PC-3 (cell line): ENCODE data around the gene GRAMD2A. TPM values are rescaled to one million over a fixed set of nuclear protein-coding genes. Genes with fewer than 3 reads are reported as not detected.

ENCODE experiments used
- ATAC-seq: fragments of 200-7000 bp; cut with Tn5 transposase; 2 replicates; pipeline ENCODE4 v1.9.1; 2020; ENCODE audit warnings: mild to moderate bottlenecking, moderate library complexity
- BruUV-seq: library from RNA; stranded (reverse); fragments of 400-500 nt; replicated peaks from 2 replicates; lab custom pipeline; 2021; lab: Mats Ljungman, UMichigan
- CTCF ChIA-PET: fragments of 300-600 bp; sonication (Branson Sonifier 250); formaldehyde crosslinking; loops from one replicate; lab custom pipeline; 2022; ENCODE audit warnings: antibody characterized with exemption; lab: Charles Lee
- POLR2A ChIA-PET: fragments of 300-600 bp; sonication (Branson Sonifier 250); formaldehyde crosslinking; loops from one replicate; lab custom pipeline; 2022; ENCODE audit warnings: antibody characterized with exemption; ENCODE audit not compliant: unreplicated experiment; lab: Charles Lee
- DNase-seq: peaks from one replicate; pipeline ENCODE4 v3.0.0-alpha.2; 2015
- H2AFZ ChIP-seq: fragments of 300-600 bp; sonication (generic); 2 replicates; pipeline ENCODE4 v1.6.0; 2016; ENCODE audit warnings: antibody characterized with exemption, low read length
- H3F3A ChIP-seq: fragments of 300-600 bp; sonication (generic); one replicate; pipeline ENCODE4 v1.6.0; 2017; ENCODE audit warnings: antibody characterized with exemption, low read length, control low read depth, mild to moderate bottlenecking; ENCODE audit not compliant: unreplicated experiment
- H3K27ac ChIP-seq: fragments of 300-600 bp; sonication (generic); 2 replicates; pipeline ENCODE4 v1.5.1; 2016; ENCODE audit warnings: mild to moderate bottlenecking, low read length
- H3K27me3 ChIP-seq: fragments of 300-600 bp; sonication (generic); 2 replicates; pipeline ENCODE4 v1.6.1; 2016; ENCODE audit warnings: low read length, mixed read lengths
- H3K36me3 ChIP-seq: fragments of 300-600 bp; sonication (generic); 2 replicates; pipeline ENCODE4 v1.6.1; 2016; ENCODE audit warnings: low read depth, mixed run types, low read length, mixed read lengths
- H3K4me1 ChIP-seq: fragments of 300-600 bp; sonication (generic); 2 replicates; pipeline ENCODE4 v1.5.1; 2016; ENCODE audit warnings: low read length; ENCODE audit not compliant: insufficient read depth
- H3K4me2 ChIP-seq: fragments of 300-600 bp; sonication (generic); 2 replicates; pipeline ENCODE4 v1.6.0; 2016; ENCODE audit warnings: low read length
- H3K4me3 ChIP-seq: fragments of 300-600 bp; sonication (generic); 2 replicates; pipeline ENCODE4 v1.5.1; 2016; ENCODE audit warnings: mild to moderate bottlenecking, low read length, mixed read lengths
- H3K79me2 ChIP-seq: fragments of 300-600 bp; sonication (generic); 2 replicates; pipeline ENCODE4 v1.6.1; 2017; ENCODE audit warnings: low read length, mixed read lengths
- H3K9ac ChIP-seq: fragments of 300-600 bp; sonication (generic); 2 replicates; pipeline ENCODE4 v1.6.0; 2016; ENCODE audit warnings: mild to moderate bottlenecking, low read length
- H3K9me2 ChIP-seq: fragments of 300-600 bp; sonication (generic); replicated peaks from 2 replicates; pipeline ENCODE4 v1.6.1; 2016; ENCODE audit warnings: mixed run types, low read length, mixed read lengths
- H3K9me3 ChIP-seq: fragments of 300-600 bp; sonication (generic); 2 replicates; pipeline ENCODE4 v1.6.1; 2016; ENCODE audit warnings: low read length, mixed read lengths
- H4K20me1 ChIP-seq: fragments of 300-600 bp; sonication (generic); 2 replicates; pipeline ENCODE4 v1.6.1; 2016; ENCODE audit warnings: low read length, mixed read lengths
- CTCF ChIP-seq: fragments of 300-600 bp; sonication (generic); conservative IDR thresholded peaks from 2 replicates; pipeline ENCODE4 v1.5.1; 2017; ENCODE audit warnings: antibody characterized with exemption, low read depth, mild to moderate bottlenecking, low read length
- EZH2 ChIP-seq: fragments of 300-600 bp; sonication (generic); IDR thresholded peaks from one replicate; pipeline ENCODE4 v1.6.1; 2017; ENCODE audit warnings: antibody characterized with exemption, mild to moderate bottlenecking, low read length; ENCODE audit not compliant: unreplicated experiment
- EZH2phosphoT487 ChIP-seq: fragments of 300-600 bp; sonication (generic); IDR thresholded peaks from 2 replicates; pipeline ENCODE4 v1.6.1; 2018; ENCODE audit warnings: mild to moderate bottlenecking, antibody characterized with exemption, low read length, borderline replicate concordance
- intact Hi-C: fragments of 100-400 bp; cut with micrococcal nuclease; formaldehyde crosslinking; loops from 2 replicates; pipeline ENCODE4 v1.9.0; 2023
- total RNA-seq: library from RNA; depleted of rRNA; stranded (reverse); fragments of >200 nt; gene quantifications from 2 replicates; pipeline ENCODE4 v1.2.3, GENCODE V29; 2014

GRAMD2A gene
- total RNA-seq, 1 experiment from 2014 or later, result 0.07 TPM

DNA sequence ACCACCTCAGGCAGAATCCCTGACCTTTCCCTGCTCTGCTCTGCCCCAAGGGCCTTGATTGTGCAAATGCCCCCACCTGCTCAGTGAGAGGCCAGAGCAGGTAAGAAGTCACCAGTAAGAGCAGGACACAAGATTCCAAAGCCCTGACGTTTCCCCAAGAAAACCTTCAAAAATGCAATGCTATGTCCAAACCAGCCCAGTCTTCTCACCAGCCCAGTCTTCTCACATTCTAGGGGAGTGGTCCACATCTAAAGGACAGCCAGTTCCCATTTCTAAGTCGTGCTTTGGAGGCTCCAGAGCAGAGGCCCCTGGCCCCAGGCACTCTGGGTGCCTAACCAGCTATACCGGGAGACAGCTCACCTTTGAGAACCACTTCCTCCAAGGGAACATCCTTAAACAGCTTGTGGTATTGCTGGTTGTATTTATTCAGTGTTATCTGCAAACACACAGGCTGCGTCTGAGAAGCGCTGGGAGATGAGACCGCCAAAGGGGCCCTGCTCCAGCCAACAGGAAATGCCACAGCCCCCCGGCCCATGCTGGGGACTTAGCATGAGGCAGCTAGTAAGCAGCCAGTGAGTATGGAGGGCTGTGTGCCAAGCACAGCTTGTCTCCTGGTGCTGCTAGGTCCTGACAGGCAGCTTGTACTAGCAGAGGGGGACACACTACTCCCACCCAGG, 29.3 kb downstream of the GRAMD2A start:
- TF ChIP-seq EZH2phosphoT487 (no peak), CTCF (no peak), EZH2 (no peak)
- 0 out of 2 replicates have a peak overlapping the region, but pooled peaks have one; percentile 10 for H3K27ac ChIP-seq
- H3K4me2 ChIP-seq, result peak overlapping the region; percentile 52
- H2AFZ ChIP-seq, result 0 out of 2 replicates have a peak overlapping the region, but pooled peaks have one; percentile 31
- H3K9ac ChIP-seq, result no peak overlapping the region
- H4K20me1 ChIP-seq, result no peaks in the 10 kb centered on the region
- ATAC-seq, result peak; percentile 60
- CTCF ChIA-PET, result no interaction called here
- POLR2A ChIA-PET, result no interaction called here
- peaks cover 18% of the 10 kb centered on the region for H3K4me1 ChIP-seq
- DNase-seq, result peak; percentile 67
- no peaks in the 10 kb centered on the region for H3K9me3 ChIP-seq
- no peaks in the 10 kb centered on the region for H3K36me3 ChIP-seq
- no peaks in the 10 kb centered on the region for H3K79me2 ChIP-seq
- H3K4me3 ChIP-seq, result no peak overlapping the region
- H3K27me3 ChIP-seq, result no peaks in the 10 kb centered on the region
- BruUV-seq, result no TSS peak
- no peaks in the 10 kb centered on the region for H3K9me2 ChIP-seq
- intact Hi-C loops, result no loop called here
- H3F3A ChIP-seq, result no peaks in the 10 kb centered on the region

- no peak for ATAC-seq
- no peak overlapping the region for H3K4me2 ChIP-seq
- intact Hi-C loops, result no loop called here
- H3K9me3 ChIP-seq, result no peaks in the 10 kb centered on the region
- no peak overlapping the region for H2AFZ ChIP-seq
- no peak overlapping the region for H3K27ac ChIP-seq
- H3K9me2 ChIP-seq, result no peaks in the 10 kb centered on the region
- no TSS peak for BruUV-seq
- no peak overlapping the region for H3K9ac ChIP-seq
- H3K4me3 ChIP-seq, result no peak overlapping the region
- peaks cover 18% of the 10 kb centered on the region for H3K4me1 ChIP-seq
- DNase-seq, result no peak
- CTCF ChIA-PET, result no interaction called here
- H3F3A ChIP-seq, result no peaks in the 10 kb centered on the region
- H4K20me1 ChIP-seq, result no peaks in the 10 kb centered on the region
- no peaks in the 10 kb centered on the region for H3K27me3 ChIP-seq
- H3K79me2 ChIP-seq, result no peaks in the 10 kb centered on the region
- TF ChIP-seq EZH2, result no peak
- TF ChIP-seq CTCF, result no peak
- no peak for TF ChIP-seq EZH2phosphoT487
- POLR2A ChIA-PET, result no interaction called here
- H3K36me3 ChIP-seq, result no peaks in the 10 kb centered on the region
These were observed 30.1 kb downstream of the GRAMD2A start for GRCh38 chr15:72167445-72167844.

DNA sequence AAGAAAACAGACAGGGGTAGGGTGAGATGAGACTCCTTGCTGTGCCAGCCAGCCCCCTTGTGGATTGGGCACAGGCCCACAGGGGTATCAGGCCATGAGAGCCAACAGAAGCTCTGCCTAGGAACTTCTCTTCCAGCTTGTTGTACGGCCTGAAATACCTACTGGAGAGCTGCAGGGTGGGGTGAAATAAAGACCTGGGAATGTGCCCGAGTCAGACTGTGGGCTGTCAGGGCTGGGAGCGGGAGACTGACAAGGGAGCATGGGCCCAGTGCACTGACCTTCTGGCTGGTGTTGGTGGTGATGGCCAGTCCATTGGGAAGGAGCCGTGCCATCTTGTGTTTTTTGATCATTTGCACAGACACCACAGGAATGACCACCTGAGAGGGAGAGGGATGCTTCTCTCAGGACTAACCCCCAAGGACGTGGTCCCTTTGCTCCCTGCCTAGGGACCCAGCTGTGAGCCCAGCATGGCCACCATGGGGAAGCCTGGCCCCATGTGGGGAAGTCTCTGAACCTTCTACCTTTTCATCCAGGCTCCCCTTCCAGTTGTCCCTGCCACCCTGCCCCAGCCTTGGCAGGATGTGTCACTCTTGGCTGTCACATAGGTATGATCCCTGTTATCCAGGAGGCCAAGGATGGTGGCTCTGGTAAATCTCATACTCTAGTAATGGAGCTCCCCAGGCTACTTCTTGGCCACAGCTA, 30.7 kb downstream of the GRAMD2A start:
- Histone ChIP-seq H3K27me3 (no peaks in the 10 kb centered on the region), H3K4me2 (no peak overlapping the region), H3K79me2 (no peaks in the 10 kb centered on the region), H4K20me1 (no peaks in the 10 kb centered on the region), H3K9ac (no peak overlapping the region), H3K9me3 (no peaks in the 10 kb centered on the region), H3K36me3 (no peaks in the 10 kb centered on the region), H3K4me3 (no peak overlapping the region), H3K4me1 (peaks cover 18% of the 10 kb centered on the region), H3K9me2 (no peaks in the 10 kb centered on the region), H3F3A (no peaks in the 10 kb centered on the region), H2AFZ (no peak overlapping the region), H3K27ac (no peak overlapping the region)
- TF ChIP-seq CTCF (no peak), EZH2phosphoT487 (no peak), EZH2 (no peak)
- no TSS peak for BruUV-seq
- ATAC-seq, result no peak
- DNase-seq, result no peak
- POLR2A ChIA-PET, result no interaction called here
- CTCF ChIA-PET, result no interaction called here
- intact Hi-C loops, result no loop called here
